ENCODE results near the gene PLPPR5.

PLPPR5 gene

DNA sequence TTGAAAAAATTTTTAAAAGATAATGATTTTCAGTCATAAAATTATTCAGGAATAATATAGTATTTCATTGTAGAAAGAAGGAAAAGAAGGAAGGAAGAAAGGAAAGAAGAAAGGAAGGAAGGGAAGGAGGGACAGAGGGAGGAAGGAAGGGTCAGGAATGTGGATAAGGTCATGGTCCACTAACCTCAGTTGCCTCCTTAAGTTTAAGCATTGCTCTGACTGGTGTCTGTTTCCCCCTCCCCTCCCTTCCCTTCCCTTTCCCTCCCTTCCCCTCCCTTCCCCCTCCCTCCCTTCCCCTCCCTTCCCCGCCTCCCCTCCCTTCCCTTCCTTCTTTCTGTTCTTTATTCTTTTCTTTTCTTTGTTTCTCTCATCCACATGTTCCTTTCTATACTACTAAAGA is 95.7 kb downstream of the PLPPR5 start (continued):
- no peak for TF ChIP-seq ZNF664 (tag by site-specific recombination; IDR thresholded peaks at IDR 0.05)

DNA sequence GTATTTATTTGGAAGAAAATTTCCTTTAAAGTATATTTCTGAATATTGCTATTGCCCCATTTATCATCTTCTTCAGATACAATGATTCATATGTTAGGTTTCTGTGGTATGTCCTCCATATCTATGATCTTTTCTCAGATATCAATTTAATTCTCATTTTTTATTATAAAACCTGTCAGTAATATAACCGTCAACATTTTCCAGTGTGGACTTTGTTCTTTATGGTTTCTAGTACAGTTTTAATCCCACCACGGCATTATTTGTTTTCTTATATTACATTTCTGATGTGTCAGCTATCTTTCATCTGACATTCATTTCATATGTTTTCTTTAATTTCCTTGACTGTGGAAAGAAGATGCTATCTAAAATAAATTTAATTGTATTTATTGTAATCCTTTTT is 97.9 kb downstream of the PLPPR5 start:
- Histone ChIP-seq H3K9me3 (ENCODE audit: control insufficient read depth, insufficient read depth, low read depth, low read length) (no peaks in the 10 kb centered on the region), H3K36me3 (ENCODE audit: control insufficient read depth in 2 of 2, insufficient read depth in 1 of 2, low read length in 2 of 2) (no peaks in the 10 kb centered on the region), H3K4me1 (ENCODE audit: control insufficient read depth, insufficient read depth, low read length) (no peaks in the 10 kb centered on the region), H3K4me3 (ENCODE audit: low read depth, low read length) (no peak overlapping the region), H3K27ac (ENCODE audit: extremely low read depth, low read depth, low read length) (no peak overlapping the region)
- POLR2A ChIA-PET: no interaction called here
- CTCF ChIA-PET: interaction anchor here (0.6 kb wide), 1 partner anchor 797 kb away, joined by 4 read pairs; no protein-coding TSS in a partner anchor
- TF ChIP-seq ZNF350 (tag by site-specific recombination; IDR thresholded peaks at IDR 0.05) (no peak), ZNF341 (tag by site-specific recombination; IDR thresholded peaks at IDR 0.05; ENCODE audit: low read depth) (no peak), ZFHX2 (tag by site-specific recombination; conservative IDR thresholded peaks at IDR 0.05) (no peak), ZNF239 (tag by site-specific recombination; IDR thresholded peaks at IDR 0.05) (no peak), ZNF132 (tag by site-specific recombination; IDR thresholded peaks at IDR 0.05; ENCODE audit: borderline replicate concordance) (no peak), SETDB1 (IDR thresholded peaks at IDR 0.05; ENCODE audit: insufficient read length, low read length) (no peak), ZNF596 (tag by site-specific recombination; IDR thresholded peaks at IDR 0.05) (no peak), ZNF600 (tag by site-specific recombination; IDR thresholded peaks at IDR 0.05) (no peak), ZNF146 (tag by site-specific recombination; IDR thresholded peaks at IDR 0.05) (no peak), ZNF530 (tag by site-specific recombination; IDR thresholded peaks at IDR 0.05; ENCODE audit: low read depth) (no peak), ZNF626 (tag by site-specific recombination; IDR thresholded peaks at IDR 0.05) (no peak)
- TF ChIP-seq, protein P1, sequence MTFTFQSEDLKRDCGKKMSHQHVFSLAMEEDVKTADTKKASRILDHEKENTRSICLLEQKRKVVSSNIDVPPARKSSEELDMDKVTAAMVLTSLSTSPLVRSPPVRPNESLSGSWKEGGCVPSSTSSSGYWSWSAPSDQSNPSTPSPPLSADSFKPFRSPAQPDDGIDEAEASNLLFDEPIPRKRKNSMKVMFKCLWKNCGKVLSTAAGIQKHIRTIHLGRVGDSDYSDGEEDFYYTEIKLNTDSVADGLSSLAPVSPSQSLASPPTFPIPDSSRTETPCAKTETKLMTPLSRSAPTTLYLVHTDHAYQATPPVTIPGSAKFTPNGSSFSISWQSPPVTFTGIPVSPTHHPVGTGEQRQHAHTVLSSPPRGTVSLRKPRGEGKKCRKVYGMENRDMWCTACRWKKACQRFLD (tag by site-specific recombination; IDR thresholded peaks at IDR 0.05): no peak
- TF ChIP-seq, protein P2, sequence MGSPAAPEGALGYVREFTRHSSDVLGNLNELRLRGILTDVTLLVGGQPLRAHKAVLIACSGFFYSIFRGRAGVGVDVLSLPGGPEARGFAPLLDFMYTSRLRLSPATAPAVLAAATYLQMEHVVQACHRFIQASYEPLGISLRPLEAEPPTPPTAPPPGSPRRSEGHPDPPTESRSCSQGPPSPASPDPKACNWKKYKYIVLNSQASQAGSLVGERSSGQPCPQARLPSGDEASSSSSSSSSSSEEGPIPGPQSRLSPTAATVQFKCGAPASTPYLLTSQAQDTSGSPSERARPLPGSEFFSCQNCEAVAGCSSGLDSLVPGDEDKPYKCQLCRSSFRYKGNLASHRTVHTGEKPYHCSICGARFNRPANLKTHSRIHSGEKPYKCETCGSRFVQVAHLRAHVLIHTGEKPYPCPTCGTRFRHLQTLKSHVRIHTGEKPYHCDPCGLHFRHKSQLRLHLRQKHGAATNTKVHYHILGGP (tag by site-specific recombination; IDR thresholded peaks at IDR 0.05): no peak

DNA sequence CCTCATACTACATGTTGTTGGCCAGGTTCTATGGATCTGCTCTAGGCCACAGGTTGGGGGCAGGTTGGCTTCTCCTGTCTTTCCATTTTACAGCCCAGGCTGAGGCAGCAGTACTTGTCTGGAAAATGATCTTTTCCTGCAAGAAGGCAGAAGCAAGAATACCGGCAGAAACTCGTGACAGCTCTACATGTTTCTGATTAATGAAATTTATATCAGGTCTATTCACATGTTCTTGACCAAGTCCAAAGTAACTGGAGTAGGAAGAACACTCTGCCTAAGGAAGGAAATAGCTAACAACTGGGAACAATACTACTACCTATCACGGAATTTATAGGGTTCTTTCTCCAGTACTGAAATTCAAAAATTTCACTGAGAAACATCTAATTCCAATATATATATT is 98.3 kb downstream of the PLPPR5 start:
- H3K9me3 ChIP-seq (ENCODE audit: control insufficient read depth, insufficient read depth, low read depth, low read length): no peaks in the 10 kb centered on the region
- H3K36me3 ChIP-seq (ENCODE audit: control insufficient read depth in 2 of 2, insufficient read depth in 1 of 2, low read length in 2 of 2): no peaks in the 10 kb centered on the region
- H3K4me1 ChIP-seq (ENCODE audit: control insufficient read depth, insufficient read depth, low read length): no peaks in the 10 kb centered on the region
- ChIA-PET POLR2A (no interaction called here), CTCF (interaction anchor here (0.6 kb wide), 1 partner anchor 798 kb away, joined by 4 read pairs; no protein-coding TSS in a partner anchor)
- no peak overlapping the region for H3K4me3 ChIP-seq (ENCODE audit: low read depth, low read length)
- H3K27ac ChIP-seq (ENCODE audit: extremely low read depth, low read depth, low read length): no peak overlapping the region
- TF ChIP-seq ZNF629 (tag by site-specific recombination; IDR thresholded peaks at IDR 0.05): no peak
- TF ChIP-seq ZNF423 (tag by site-specific recombination; IDR thresholded peaks at IDR 0.05): no peak
- TF ChIP-seq KLF16 (tag by site-specific recombination; IDR thresholded peaks at IDR 0.05): no peak

DNA sequence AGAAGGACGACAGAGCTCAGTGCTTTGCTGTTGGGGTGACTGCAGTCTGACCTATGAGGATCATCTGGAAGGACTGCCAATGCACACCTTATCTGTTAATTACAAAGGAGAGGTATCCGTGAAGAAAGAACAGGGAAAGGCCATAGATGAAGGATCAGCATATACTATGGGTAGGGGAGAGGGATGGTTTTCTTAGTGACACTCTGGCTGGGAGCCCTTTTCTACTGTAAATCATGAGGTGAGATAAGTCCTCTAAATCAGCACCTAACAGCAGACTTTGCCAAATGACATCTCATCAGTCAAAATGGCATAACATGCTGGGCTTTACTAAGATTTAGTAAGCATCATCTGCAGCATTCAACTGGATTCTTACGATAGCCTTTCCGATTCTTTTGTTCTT is 100.0 kb downstream of the PLPPR5 start:
- ChIA-PET POLR2A (no interaction called here), CTCF (no interaction called here)
- Histone ChIP-seq H3K4me3 (ENCODE audit: low read depth, low read length) (no peak overlapping the region), H3K36me3 (ENCODE audit: control insufficient read depth in 2 of 2, insufficient read depth in 1 of 2, low read length in 2 of 2) (no peaks in the 10 kb centered on the region), H3K9me3 (ENCODE audit: control insufficient read depth, insufficient read depth, low read depth, low read length) (no peaks in the 10 kb centered on the region), H3K4me1 (ENCODE audit: control insufficient read depth, insufficient read depth, low read length) (no peaks in the 10 kb centered on the region), H3K27ac (ENCODE audit: extremely low read depth, low read depth, low read length) (no peak overlapping the region)
- TF ChIP-seq SETDB1 (IDR thresholded peaks at IDR 0.05; ENCODE audit: insufficient read length, low read length) (no peak), ZNF677 (tag by site-specific recombination; IDR thresholded peaks at IDR 0.05) (no peak)

Data from HEK293 (cell line).